ENCODE measurements around the gene TNFSF10. TPM values are rescaled to one million over a fixed set of nuclear protein-coding genes. Genes with fewer than 3 reads are reported as not detected.

Gene TNFSF10
- total and polyA plus RNA-seq, 9 donors: 9.6 to 51.5 (median 13.6) TPM

DNA sequence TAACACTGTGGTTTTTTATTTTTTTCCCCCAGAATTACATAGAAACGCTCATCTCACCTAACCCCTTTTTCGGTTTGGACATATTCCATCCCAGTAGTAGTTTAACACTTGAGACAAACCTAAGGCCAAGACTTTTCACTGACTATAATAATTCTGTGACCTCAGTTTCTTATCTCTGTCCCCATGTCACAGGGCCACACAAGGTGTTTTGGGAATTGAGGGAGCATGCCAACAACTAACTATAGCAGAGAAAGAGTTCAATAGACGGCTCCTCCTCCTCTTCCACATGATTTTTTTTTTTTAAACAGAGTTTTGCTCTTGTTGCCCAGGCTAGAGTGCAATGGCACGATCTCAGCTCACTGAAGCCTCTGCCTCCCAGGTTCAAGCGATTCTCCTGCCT, 47.5 kb downstream of the TNFSF10 start:
- 87 to 97% (median 93%) methylated on average over 5 of the region's 5 CpGs for WGBS, 3 donors
- intact Hi-C loops (cut with DNase I): no loop called here
- TF ChIP-seq CTCF (IDR thresholded peaks at IDR 0.05) (no peak), POLR2A (IDR thresholded peaks at IDR 0.05) (no peak), EP300 (IDR thresholded peaks at IDR 0.05) (no peak)

DNA sequence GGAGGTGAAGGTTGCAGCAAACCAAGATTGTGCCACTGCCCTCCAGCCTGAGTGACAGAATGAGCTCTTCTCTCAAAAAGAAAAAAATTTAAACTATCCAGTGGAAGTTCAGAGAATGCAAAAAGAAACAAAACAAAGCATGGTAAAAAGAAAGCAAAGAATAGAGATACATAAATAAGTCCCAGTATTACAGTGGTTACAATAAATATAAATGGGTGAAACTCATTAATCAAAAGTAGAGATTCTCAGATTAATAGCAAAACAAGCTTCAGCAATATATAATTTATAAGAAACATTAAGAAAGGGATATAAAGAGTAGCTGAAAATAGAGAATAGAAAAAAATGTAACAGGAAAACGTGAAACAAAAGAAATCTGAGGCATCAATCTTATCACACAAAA, 51.3 kb downstream of the TNFSF10 start:
- H3K36me3 ChIP-seq: no peaks in the 10 kb centered on the region
- TF ChIP-seq EP300 (IDR thresholded peaks at IDR 0.05): no peak
- TF ChIP-seq POLR2A (IDR thresholded peaks at IDR 0.05): no peak
- no peak for TF ChIP-seq CTCF (IDR thresholded peaks at IDR 0.05)
- no peak for DNase-seq
- no peaks in the 10 kb centered on the region for H3K9me3 ChIP-seq
- intact Hi-C loops (cut with DNase I): no loop called here
- 58 to 83% (median 62%) methylated on average over 1 of the region's 1 CpG for WGBS, 3 donors
- no peak overlapping the region for H3K27ac ChIP-seq
- no peaks in the 10 kb centered on the region for H3K4me1 ChIP-seq (ENCODE audit: insufficient read depth)
- H3K27me3 ChIP-seq: no peaks in the 10 kb centered on the region
- H3K4me3 ChIP-seq: no peak overlapping the region

More for the DNA sequence above, 47.5 kb downstream of the TNFSF10 start:
- Histone ChIP-seq H3K9me3 (no peaks in the 10 kb centered on the region), H3K27ac (no peak overlapping the region), H3K4me3 (no peak overlapping the region), H3K4me1 (ENCODE audit: insufficient read depth) (no peaks in the 10 kb centered on the region), H3K36me3 (no peaks in the 10 kb centered on the region), H3K27me3 (no peaks in the 10 kb centered on the region)
- no peak for DNase-seq

DNA sequence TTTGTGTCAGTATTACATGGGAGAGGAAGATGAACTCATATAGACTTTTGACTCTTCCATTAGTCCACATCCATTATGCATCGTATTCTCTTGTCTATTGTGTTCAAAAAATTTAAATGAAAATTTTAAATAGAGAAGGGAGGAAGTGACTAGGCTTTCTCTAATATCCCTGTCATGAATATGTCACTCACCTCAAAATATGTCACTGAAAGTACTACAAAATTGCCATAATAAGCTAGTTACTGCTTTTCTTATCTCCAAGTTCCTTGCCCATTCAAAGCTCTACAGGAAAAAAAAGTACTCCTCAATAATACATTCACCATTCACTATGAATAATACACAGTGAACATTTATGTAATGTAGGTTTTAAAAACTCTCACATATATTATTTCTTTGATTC, 52.6 kb downstream of the TNFSF10 start:
- intact Hi-C loops (cut with DNase I): no loop called here
- Histone ChIP-seq H3K9me3 (no peaks in the 10 kb centered on the region), H3K4me3 (no peak overlapping the region), H3K27me3 (no peaks in the 10 kb centered on the region), H3K27ac (no peak overlapping the region), H3K36me3 (no peaks in the 10 kb centered on the region), H3K4me1 (ENCODE audit: insufficient read depth) (no peaks in the 10 kb centered on the region)
- no peak for DNase-seq
- 88 to 91% (median 90%) methylated on average over 1 of the region's 1 CpG for WGBS, 3 donors
- TF ChIP-seq EP300 (IDR thresholded peaks at IDR 0.05) (no peak), POLR2A (IDR thresholded peaks at IDR 0.05) (no peak), CTCF (IDR thresholded peaks at IDR 0.05) (no peak)

- H3K27me3 ChIP-seq: no peaks in the 10 kb centered on the region
- intact Hi-C loops (cut with DNase I): no loop called here
- WGBS, 3 donors: 81 to 94% (median 94%) methylated on average over 2 of the region's 2 CpGs
- no peaks in the 10 kb centered on the region for H3K9me3 ChIP-seq
- no peak overlapping the region for H3K27ac ChIP-seq
- no peaks in the 10 kb centered on the region for H3K4me1 ChIP-seq (ENCODE audit: insufficient read depth)
- no peak for DNase-seq
- no peak overlapping the region for H3K4me3 ChIP-seq
- TF ChIP-seq EP300 (IDR thresholded peaks at IDR 0.05): no peak
- TF ChIP-seq POLR2A (IDR thresholded peaks at IDR 0.05): no peak
- TF ChIP-seq CTCF (IDR thresholded peaks at IDR 0.05): no peak
- no peaks in the 10 kb centered on the region for H3K36me3 ChIP-seq
Observed at GRCh38 chr3:172467170-172467824, 55.9 kb downstream of the TNFSF10 start.
